Fibroblast of lung (primary cell): ENCODE data around the gene CCHCR1. TPM values are rescaled to one million over a fixed set of nuclear protein-coding genes. Genes with fewer than 3 reads are reported as not detected.
"Not testable (repeated sequence)": the region's sequence is repeated elsewhere in the genome, so short reads cannot be mapped to it uniquely, and the experiment has no call there.

Experiments used
- DNase-seq, 2 donors: peaks; one replicate each; pipeline versions ENCODE4 v3.0.0 to v3.0.0-alpha.2; 2010; ENCODE audit warnings: low read depth in 2 of 2
- H2AFZ ChIP-seq: 2 replicates; pipeline ENCODE4 v1.5.1; 2012; ENCODE audit warnings: low read length, control low read depth, inconsistent platforms
- H3K27ac ChIP-seq: 2 replicates; pipeline ENCODE4 v1.5.1; 2011; ENCODE audit warnings: low read length, control low read depth; ENCODE audit not compliant: insufficient read depth
- H3K27me3 ChIP-seq: 2 replicates; pipeline ENCODE4 v1.5.1; 2011; ENCODE audit warnings: mild to moderate bottlenecking, low read length; ENCODE audit not compliant: control insufficient read depth, insufficient read depth
- H3K36me3 ChIP-seq: 2 replicates; pipeline ENCODE4 v1.5.1; 2011; ENCODE audit warnings: low read length; ENCODE audit not compliant: control insufficient read depth, insufficient read depth
- H3K4me1 ChIP-seq: 2 replicates; pipeline ENCODE4 v1.5.1; 2011; ENCODE audit warnings: low read length; ENCODE audit not compliant: control insufficient read depth, insufficient read depth; ENCODE audit errors: extremely low read depth
- H3K4me2 ChIP-seq: 2 replicates; pipeline ENCODE4 v1.5.1; 2011; ENCODE audit warnings: low read length, control low read depth; ENCODE audit not compliant: insufficient read depth; ENCODE audit errors: extremely low read depth
- H3K4me3 ChIP-seq, 4 experiments: fragments of 200-600 bp in 1 of 4; sonication (generic) in 1 of 4; replicated peaks in 1 of 4; 2 replicates each; pipeline ENCODE4 v1.5.1; 2011 to 2016; ENCODE audit warnings: low read length in 4 of 4, low read depth in 3 of 4, mild to moderate bottlenecking in 3 of 4, control low read depth in 2 of 4, inconsistent platforms in 1 of 4, mixed read lengths in 1 of 4; ENCODE audit not compliant: insufficient read depth in 1 of 4; ENCODE audit errors: control extremely low read depth in 1 of 4
- H3K79me2 ChIP-seq: 2 replicates; pipeline ENCODE4 v1.5.1; 2012; ENCODE audit warnings: mild to moderate bottlenecking, low read length, inconsistent platforms; ENCODE audit not compliant: control insufficient read depth, insufficient read depth
- H3K9ac ChIP-seq: 2 replicates; pipeline ENCODE4 v1.5.1; 2011; ENCODE audit warnings: mild to moderate bottlenecking, low read length, control low read depth; ENCODE audit not compliant: insufficient read depth
- H3K9me3 ChIP-seq: 2 replicates; pipeline ENCODE4 v1.5.1; 2012; ENCODE audit warnings: low read depth, low read length; ENCODE audit not compliant: control insufficient read depth, insufficient read depth
- H4K20me1 ChIP-seq: 2 replicates; pipeline ENCODE4 v1.5.1; 2011; ENCODE audit warnings: low read length; ENCODE audit not compliant: control insufficient read depth, insufficient read depth; ENCODE audit errors: extremely low read depth
- EZH2 ChIP-seq: IDR thresholded peaks from 2 replicates; pipeline ENCODE4 v1.5.1; 2012; ENCODE audit warnings: low read length, control low read depth, mild to moderate bottlenecking; ENCODE audit errors: missing control alignments
- polyA plus RNA-seq, 2 donors: library from polyadenylated mRNA; depleted of rRNA in 1 of 2; stranded (reverse) in 1 of 2; unstranded in 1 of 2; fragments of >200 nt; gene quantifications; 2 replicates each; pipeline ENCODE4 v1.2.1, GENCODE V29; 2011 to 2012; ENCODE audit warnings: missing spikeins in 1 of 2
- total RNA-seq: library from RNA; depleted of rRNA; stranded (reverse); fragments of >200 nt; gene quantifications from 2 replicates; pipeline ENCODE4 v1.2.1, GENCODE V29; 2014
- TF ChIP-seq, protein P1 (sequence below), 2 donors: IDR thresholded peaks in 1 of 2; conservative IDR thresholded peaks in 1 of 2; 1 replicate in 1 of 2; 2 replicates in 1 of 2; pipeline ENCODE4 v1.5.1; 2011 to 2012; ENCODE audit warnings: low read length in 2 of 2, control low read depth in 1 of 2, inconsistent platforms in 1 of 2, low read depth in 1 of 2, mild to moderate bottlenecking in 1 of 2

CCHCR1 gene
- total and polyA plus RNA-seq, 2 donors (not counting 1 experiment from before 2014, with no cell fraction given), result 7.4 to 19.3 TPM

DNA sequence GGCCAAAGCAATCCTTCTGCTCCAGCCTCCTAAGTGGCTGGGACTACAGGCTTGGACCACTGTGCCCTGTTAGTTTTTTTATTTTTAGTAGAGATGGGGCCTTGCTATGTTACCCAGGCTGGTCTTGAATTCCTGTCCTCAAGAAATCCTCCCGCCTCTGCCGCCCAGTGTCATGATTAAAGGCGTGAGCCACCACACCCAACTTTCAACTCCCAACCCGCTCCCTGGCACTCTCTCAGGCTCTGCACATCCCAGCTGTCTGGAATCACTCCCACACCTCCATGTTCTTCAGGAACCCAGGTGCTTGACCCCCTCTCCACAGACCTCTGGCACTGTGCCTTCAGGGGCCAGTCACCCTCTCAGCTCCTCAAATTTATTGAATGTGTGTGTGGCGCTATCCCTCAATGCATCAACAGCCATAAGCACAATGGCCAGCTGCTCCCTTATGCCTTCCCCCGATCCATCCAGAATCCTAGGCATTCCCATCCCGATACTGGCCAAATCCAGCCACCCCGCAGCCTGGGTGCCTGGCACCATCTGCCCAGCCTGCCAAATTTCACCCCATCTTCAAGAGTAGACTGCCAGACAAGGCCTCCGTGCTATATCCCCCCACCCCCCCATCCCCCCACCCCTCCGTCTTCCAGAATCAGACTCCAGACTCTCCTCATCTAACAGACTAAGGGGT, 13.5 kb upstream of the CCHCR1 start:
- Histone ChIP-seq H3K9ac (no peak overlapping the region), H4K20me1 (no peaks in the 10 kb centered on the region), H3K9me3 (no peaks in the 10 kb centered on the region), H3K4me3 (no peak overlapping the region), H2AFZ (no peak overlapping the region), H3K36me3 (no peaks in the 10 kb centered on the region), H3K4me1 (peaks cover 8% of the 10 kb centered on the region), H3K27ac (no peak overlapping the region), H3K27me3 (no peaks in the 10 kb centered on the region), H3K4me2 (no peak overlapping the region), H3K79me2 (no peaks in the 10 kb centered on the region)
- TF ChIP-seq, protein P1, sequence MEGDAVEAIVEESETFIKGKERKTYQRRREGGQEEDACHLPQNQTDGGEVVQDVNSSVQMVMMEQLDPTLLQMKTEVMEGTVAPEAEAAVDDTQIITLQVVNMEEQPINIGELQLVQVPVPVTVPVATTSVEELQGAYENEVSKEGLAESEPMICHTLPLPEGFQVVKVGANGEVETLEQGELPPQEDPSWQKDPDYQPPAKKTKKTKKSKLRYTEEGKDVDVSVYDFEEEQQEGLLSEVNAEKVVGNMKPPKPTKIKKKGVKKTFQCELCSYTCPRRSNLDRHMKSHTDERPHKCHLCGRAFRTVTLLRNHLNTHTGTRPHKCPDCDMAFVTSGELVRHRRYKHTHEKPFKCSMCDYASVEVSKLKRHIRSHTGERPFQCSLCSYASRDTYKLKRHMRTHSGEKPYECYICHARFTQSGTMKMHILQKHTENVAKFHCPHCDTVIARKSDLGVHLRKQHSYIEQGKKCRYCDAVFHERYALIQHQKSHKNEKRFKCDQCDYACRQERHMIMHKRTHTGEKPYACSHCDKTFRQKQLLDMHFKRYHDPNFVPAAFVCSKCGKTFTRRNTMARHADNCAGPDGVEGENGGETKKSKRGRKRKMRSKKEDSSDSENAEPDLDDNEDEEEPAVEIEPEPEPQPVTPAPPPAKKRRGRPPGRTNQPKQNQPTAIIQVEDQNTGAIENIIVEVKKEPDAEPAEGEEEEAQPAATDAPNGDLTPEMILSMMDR (conservative IDR thresholded peaks at IDR 0.05 in 1 of 2, IDR thresholded peaks at IDR 0.05 in 1 of 2; ENCODE audit: low read depth in 1 of 2, low read length in 2 of 2), result no peak
- TF ChIP-seq EZH2, result no peak
- no peak for DNase-seq

DNA sequence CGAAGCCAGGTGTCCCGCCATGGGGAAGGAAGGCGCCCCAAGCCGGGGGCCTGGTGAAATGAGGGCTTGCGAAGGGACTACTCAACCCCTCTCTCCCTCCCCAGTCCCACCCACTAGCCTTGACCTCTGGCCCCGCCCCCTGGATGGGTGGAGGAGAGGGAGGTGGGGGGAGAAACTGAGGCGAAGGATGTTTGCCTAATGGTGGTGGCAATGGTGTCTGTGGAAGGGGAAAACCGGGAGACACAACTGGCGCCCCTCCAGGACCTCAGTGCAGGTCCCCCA, 12.9 kb upstream of the CCHCR1 start, which contains the start of gene POU5F1:
Gene POU5F1 (minus strand): TSS at position 83 of the 282 bp plus-strand sequence. CDS start 62 bp downstream, at position 21.
- H3K79me2 ChIP-seq, result no peaks in the 10 kb centered on the region
- H3K9me3 ChIP-seq, result no peaks in the 10 kb centered on the region
- H2AFZ ChIP-seq, result no peak within 1 kb of the TSS
- no peaks in the 10 kb centered on the region for H3K27me3 ChIP-seq
- no peak within 1 kb of the TSS for H3K4me3 ChIP-seq
- H4K20me1 ChIP-seq, result no peaks in the 10 kb centered on the region
- H3K36me3 ChIP-seq, result no peaks in the 10 kb centered on the region
- no peak within 1 kb of the TSS for H3K4me2 ChIP-seq
- DNase-seq, result no peak
- no peak within 1 kb of the TSS for H3K27ac ChIP-seq
- H3K4me1 ChIP-seq, result peaks cover 3% of the 10 kb centered on the region
- TF ChIP-seq, protein P1 (conservative IDR thresholded peaks at IDR 0.05 in 1 of 2, IDR thresholded peaks at IDR 0.05 in 1 of 2; ENCODE audit: low read depth in 1 of 2, low read length in 2 of 2), result no peak
- TF ChIP-seq EZH2, result no peak
- H3K9ac ChIP-seq, result no peak within 1 kb of the TSS

DNA sequence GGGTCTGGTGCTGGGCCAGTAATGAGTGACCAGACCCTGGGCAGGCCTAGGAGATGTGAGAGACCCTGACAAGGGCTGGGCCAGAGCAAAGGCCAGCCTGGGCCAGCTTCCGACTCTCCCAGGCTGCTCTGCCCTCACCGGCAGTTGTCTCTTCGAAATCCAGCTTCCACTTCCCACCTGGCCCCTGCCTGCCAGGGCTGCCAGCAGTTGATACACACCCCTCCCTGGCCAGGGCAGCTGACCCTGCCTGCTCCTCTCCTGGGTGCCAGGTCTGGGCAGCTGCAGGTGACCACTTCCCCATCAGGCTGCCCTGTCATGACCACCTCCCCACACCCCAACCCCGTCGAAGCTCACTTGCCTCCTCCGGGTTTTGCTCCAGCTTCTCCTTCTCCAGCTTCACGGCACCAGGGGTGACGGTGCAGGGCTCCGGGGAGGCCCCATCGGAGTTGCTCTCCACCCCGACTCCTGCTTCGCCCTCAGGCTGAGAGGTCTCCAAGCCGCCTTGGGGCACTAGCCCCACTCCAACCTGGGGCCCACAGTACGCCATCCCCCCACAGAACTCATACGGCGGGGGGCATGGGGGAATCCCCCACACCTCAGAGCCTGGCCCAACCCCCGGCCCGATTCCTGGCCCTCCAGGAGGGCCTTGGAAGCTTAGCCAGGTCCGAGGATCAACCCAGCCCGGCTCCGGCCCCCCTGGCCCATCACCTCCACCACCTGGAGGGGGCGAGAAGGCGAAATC, 12.4 kb upstream of the CCHCR1 start:
- H4K20me1 ChIP-seq, H3K4me1 ChIP-seq, H3K36me3 ChIP-seq, DNase-seq, H3K27ac ChIP-seq, H3K4me3 ChIP-seq, H3K9me3 ChIP-seq, H3K9ac ChIP-seq, H3K79me2 ChIP-seq, H2AFZ ChIP-seq, H3K27me3 ChIP-seq, H3K4me2 ChIP-seq: not testable (repeated sequence)
